A549 (cell line): Measurements from ENCODE around the gene ITPRIPL2. TPM values are rescaled to one million over a fixed set of nuclear protein-coding genes. Genes with fewer than 3 reads are reported as not detected.

ENCODE experiments used
- ATAC-seq, 2 experiments: fragments of 200-7000 bp in 1 of 2; fragments of >200 bp in 1 of 2; cut with Nextera tagmentation in 1 of 2; cut with Tn5 transposase in 1 of 2; 3 replicates each; pipeline versions ENCODE4 v1.8.0 to v1.9.1; 2018 to 2020; ENCODE audit warnings: mild to moderate bottlenecking in 1 of 2, moderate library complexity in 1 of 2
- CTCF ChIA-PET: fragments of 300-600 bp; sonication (Branson Sonifier 250); formaldehyde crosslinking; extraction: SDS; loops from one replicate; lab custom pipeline; 2021; ENCODE audit warnings: antibody characterized with exemption, inconsistent platforms; lab: Yijun Ruan, JAX
- POLR2A ChIA-PET: fragments of 350-600 bp; formaldehyde crosslinking; extraction: SDS; loops from one replicate; lab custom pipeline; 2021; ENCODE audit warnings: antibody characterized with exemption, inconsistent platforms; lab: Yijun Ruan, JAX
- DNase-seq, 2 experiments: peaks; one replicate each; pipeline versions ENCODE4 v3.0.0 to v3.0.0-alpha.2; 2011 to 2016; ENCODE audit warnings: low read depth in 1 of 2, low spot score in 1 of 2
- FAIRE-seq: peaks from 2 replicates; lab custom pipeline; 2011; peaks lifted over from hg19 to GRCh38; lab: Jason Lieb, UNC
- H3K27ac ChIP-seq, 2 experiments: fragments of >200 bp; sonication (Bioruptor Twin); formaldehyde crosslinking; 3 replicates each; pipeline ENCODE4 v1.5.1; 2016 to 2017
- H3K4me1 ChIP-seq: fragments of >200 bp; sonication (Bioruptor Twin); formaldehyde crosslinking; 3 replicates; pipeline ENCODE4 v1.6.1; 2016
- H3K4me2 ChIP-seq: fragments of >200 bp; sonication (Bioruptor Twin); formaldehyde crosslinking; 3 replicates; pipeline ENCODE4 v1.6.1; 2016
- H3K4me3 ChIP-seq: fragments of >200 bp; sonication (Bioruptor Twin); formaldehyde crosslinking; 3 replicates; pipeline ENCODE4 v1.5.1; 2016
- H3K9me3 ChIP-seq: fragments of >200 bp; sonication (Bioruptor Twin); formaldehyde crosslinking; 3 replicates; pipeline ENCODE4 v1.6.1; 2016
- BCL3 ChIP-seq: fragments of >200 bp; sonication (Bioruptor Twin); formaldehyde crosslinking; IDR thresholded peaks from 3 replicates; pipeline ENCODE4 v1.6.1; 2016
- CBX2 ChIP-seq: fragments of 200-600 bp; sonication (generic); IDR thresholded peaks from 2 replicates; pipeline ENCODE4 v1.6.1; 2016; ENCODE audit warnings: low read depth, mild to moderate bottlenecking, borderline replicate concordance
- CEBPB ChIP-seq, 2 experiments: fragments of >200 bp in 1 of 2; sonication (Bioruptor Twin) in 1 of 2; formaldehyde crosslinking in 1 of 2; IDR thresholded peaks; 2 replicates each; pipeline ENCODE4 v1.6.1; 2012 to 2016
- E2F6 ChIP-seq: IDR thresholded peaks from 2 replicates; pipeline ENCODE4 v1.6.1; 2012; ENCODE audit warnings: low read depth, borderline replicate concordance
- ELK1 ChIP-seq: fragments of 150-350 bp; IDR thresholded peaks from 2 replicates; pipeline ENCODE4 v1.6.1; 2014; ENCODE audit warnings: low read depth, mild to moderate bottlenecking, low read length
- FOSB ChIP-seq: fragments of 250-450 bp; sonication (Bioruptor Pico); IDR thresholded peaks from 2 replicates; pipeline ENCODE4 v1.5.0; 2020; ENCODE audit warnings: mild to moderate bottlenecking, moderate library complexity
- FOXS1 ChIP-seq: fragments of 250-450 bp; sonication (Bioruptor Pico); IDR thresholded peaks from 2 replicates; pipeline ENCODE4 v1.5.0; 2020; ENCODE audit warnings: mild to moderate bottlenecking, moderate library complexity
- HES2 ChIP-seq: fragments of >200 bp; sonication (Bioruptor Twin); formaldehyde crosslinking; IDR thresholded peaks from 2 replicates; pipeline ENCODE4 v1.6.1; 2016
- HEYL ChIP-seq: fragments of 250-450 bp; sonication (Bioruptor Pico); IDR thresholded peaks from 2 replicates; pipeline ENCODE4 v1.8.0; 2021; ENCODE audit warnings: mild to moderate bottlenecking, moderate library complexity
- HOXA7 ChIP-seq: fragments of 250-450 bp; sonication (Bioruptor Pico); IDR thresholded peaks from 2 replicates; pipeline ENCODE4 v1.5.0; 2020; ENCODE audit warnings: mild to moderate bottlenecking, moderate library complexity
- HOXB13 ChIP-seq: fragments of 250-450 bp; sonication (Bioruptor Pico); IDR thresholded peaks from 2 replicates; pipeline ENCODE4 v1.5.0; 2020; ENCODE audit warnings: low read depth, mild to moderate bottlenecking, moderate library complexity
- HOXB5 ChIP-seq: fragments of 250-450 bp; sonication (Bioruptor Pico); IDR thresholded peaks from 2 replicates; pipeline ENCODE4 v1.5.0; 2020; ENCODE audit warnings: mild to moderate bottlenecking, moderate library complexity
- MAZ ChIP-seq: fragments of 150-350 bp; IDR thresholded peaks from 2 replicates; pipeline ENCODE4 v1.6.1; 2014; ENCODE audit warnings: antibody characterized with exemption, low read depth, low read length, borderline replicate concordance
- MYC ChIP-seq: IDR thresholded peaks from 2 replicates; pipeline ENCODE4 v1.6.1; 2012; ENCODE audit warnings: mild to moderate bottlenecking, inconsistent platforms, low read length, improper control_type of control experiment, borderline replicate concordance
- NFE2L2 ChIP-seq: fragments of 150-350 bp; conservative IDR thresholded peaks from 2 replicates; pipeline ENCODE4 v1.6.1; 2014; ENCODE audit warnings: low read length
- NPAS2 ChIP-seq: fragments of 250-450 bp; sonication (Bioruptor Pico); IDR thresholded peaks from 2 replicates; pipeline ENCODE4 v1.8.0; 2022; ENCODE audit warnings: mild to moderate bottlenecking, moderate library complexity, borderline replicate concordance
- NR3C1 ChIP-seq: fragments of >200 bp; sonication (Bioruptor Twin); formaldehyde crosslinking; IDR thresholded peaks from 3 replicates; pipeline ENCODE4 v1.6.1; 2017
- PBX3 ChIP-seq: IDR thresholded peaks from 2 replicates; pipeline ENCODE4 v1.6.1; 2012
- POLR2AphosphoS2 ChIP-seq: conservative IDR thresholded peaks from 2 replicates; pipeline ENCODE4 v1.6.1; 2012; ENCODE audit warnings: low read length, improper control_type of control experiment, inconsistent platforms
- RARB ChIP-seq: fragments of 250-450 bp; sonication (Bioruptor Pico); IDR thresholded peaks from 2 replicates; pipeline ENCODE4 v1.8.0; 2021; ENCODE audit warnings: mild to moderate bottlenecking, moderate library complexity
- RFX5 ChIP-seq: fragments of 450-650 bp; IDR thresholded peaks from 2 replicates; pipeline ENCODE4 v1.7.1; 2014; ENCODE audit warnings: antibody characterized with exemption, mild to moderate bottlenecking, moderate library complexity
- SMC3 ChIP-seq: fragments of >200 bp; sonication (Bioruptor Twin); formaldehyde crosslinking; IDR thresholded peaks from 3 replicates; pipeline ENCODE4 v1.6.1; 2018; ENCODE audit warnings: inconsistent platforms
- TFCP2L1 ChIP-seq: fragments of 250-450 bp; sonication (Bioruptor Pico); IDR thresholded peaks from 2 replicates; pipeline ENCODE4 v1.5.0; 2021; ENCODE audit warnings: mild to moderate bottlenecking
- ZNF302 ChIP-seq: fragments of 250-450 bp; sonication (Bioruptor Pico); IDR thresholded peaks from 2 replicates; pipeline ENCODE4 v1.9.0; 2021; ENCODE audit warnings: inconsistent platforms, mild to moderate bottlenecking, moderate library complexity
- ZSCAN20 ChIP-seq: fragments of 250-450 bp; sonication (Bioruptor Pico); IDR thresholded peaks from 2 replicates; pipeline ENCODE4 v1.8.0; 2022; ENCODE audit warnings: mild to moderate bottlenecking, moderate library complexity
- WGBS: methylation state at CpG from one replicate; pipeline ENCODE4 v1.1.6; 2017; ENCODE audit errors: missing lambda C conversion rate; 5-methylcytosine and 5-hydroxymethylcytosine counted together
- polyA plus RNA-seq, 4 experiments: library from polyadenylated mRNA; depleted of rRNA in 3 of 4; stranded (reverse); fragments of >200 nt; fragmentation: RNase III in 1 of 4; extraction: RNeasy Plus Mini Kit Qiagen cat#74134 plus additional on column Dnase treatment in 1 of 4; gene quantifications; 2 replicates in 3 of 4; 3 replicates in 1 of 4; pipeline ENCODE4 v1.2.3, GENCODE V29; 2011 to 2017

Gene ITPRIPL2
- polyA plus RNA-seq, 2 of the 4 experiments (the other 2 are of a cell fraction): 15.5 to 17.5 TPM

GRCh38 chr16:19083670-19084069 lies 30.1 kb upstream of the ITPRIPL2 start:
- Histone ChIP-seq H3K4me2 (no peak overlapping the region), H3K9me3 (no peaks in the 10 kb centered on the region), H3K27ac (no peak overlapping the region), H3K4me3 (no peak overlapping the region), H3K4me1 (peaks cover 5% of the 10 kb centered on the region; the same call in 1 of the 3 replicates)
- DNase-seq: no peak
- 82% methylated on average over 1 of the region's 1 CpG for WGBS
- ChIA-PET CTCF (interaction anchor here (1.0 to 7.2 kb wide), 7 partner anchors 12 to 419 kb away, joined by 3 to 151 read pairs (median 61); partner anchors contain the start of genes ITPRIPL2 and TMC7), POLR2A (no interaction called here)
- FAIRE-seq: no peak
- no peak for ATAC-seq
- TF ChIP-seq E2F6: no peak
- TF ChIP-seq FOSB (CRISPR knock-in tag): no peak
- no peak for TF ChIP-seq SMC3
- no peak for TF ChIP-seq PBX3
- no peak for TF ChIP-seq ELK1
- TF ChIP-seq BCL3: no peak
- no peak for TF ChIP-seq ZNF302 (CRISPR knock-in tag)

- Histone ChIP-seq H3K4me3 (no peak overlapping the region), H3K4me1 (peaks cover 5% of the 10 kb centered on the region; the same call in 1 of the 3 replicates), H3K9me3 (no peaks in the 10 kb centered on the region), H3K4me2 (no peak overlapping the region), H3K27ac (no peak overlapping the region)
- WGBS: 80% methylated on average over 3 of the region's 3 CpGs
- DNase-seq: no peak
- FAIRE-seq: no peak
- CTCF ChIA-PET: interaction anchor here (1.0 to 7.2 kb wide), 8 partner anchors 12 to 418 kb away, joined by 3 to 151 read pairs (median 47); partner anchors contain the start of genes ITPRIPL2 and TMC7
- no peak for ATAC-seq
- POLR2A ChIA-PET: no interaction called here
- no peak for TF ChIP-seq TFCP2L1 (CRISPR knock-in tag)
- TF ChIP-seq NR3C1: no peak
- TF ChIP-seq FOXS1 (CRISPR knock-in tag): no peak
- no peak for TF ChIP-seq HES2
- TF ChIP-seq ZSCAN20: no peak
Measured at GRCh38 chr16:19084139-19084538, 29.6 kb upstream of the ITPRIPL2 start.

GRCh38 chr16:19084879-19085278 lies 28.9 kb upstream of the ITPRIPL2 start:
- Histone ChIP-seq H3K4me3 (no peak overlapping the region), H3K27ac (no peak overlapping the region), H3K4me2 (no peak overlapping the region), H3K9me3 (no peaks in the 10 kb centered on the region), H3K4me1 (peaks cover 5% of the 10 kb centered on the region; the same call in 1 of the 3 replicates)
- ChIA-PET CTCF (interaction anchor here (0.7 to 7.2 kb wide), 15 partner anchors 8 to 433 kb away, joined by 3 to 151 read pairs (median 22); partner anchors contain the start of genes ITPRIPL2 and TMC7), POLR2A (no interaction called here)
- TF ChIP-seq SMC3 (no peak), HEYL (CRISPR knock-in tag) (no peak), NFE2L2 (no peak), TFCP2L1 (CRISPR knock-in tag) (no peak), HOXA7 (no peak), CEBPB (IDR thresholded peaks at IDR 0.05) (no peak), HOXB5 (CRISPR knock-in tag) (no peak), MYC (no peak), RFX5 (no peak), NPAS2 (no peak), POLR2AphosphoS2 (no peak), HOXB13 (no peak), CBX2 (no peak), MAZ (no peak), RARB (CRISPR knock-in tag) (no peak), NR3C1 (no peak)
- DNase-seq (no peak), FAIRE-seq (no peak), ATAC-seq (no peak)
- 85% methylated on average over 5 of the region's 5 CpGs for WGBS
